ENCODE data around the gene FAM171A2.
"Not testable (repeated sequence)": the region's sequence is repeated elsewhere in the genome, so short reads cannot be mapped to it uniquely, and the experiment has no call there.

The FAM171A2 gene

GRCh38 chr17:44343510-44344209, 20.0 kb downstream of the FAM171A2 start:
- Histone ChIP-seq H2AFZ (ENCODE audit: low read length) (no peak overlapping the region), H3K4me3 (ENCODE audit: low read length) (no peak overlapping the region), H3K27me3 (replicated peaks; ENCODE audit: insufficient read depth, low read length) (no peaks in the 10 kb centered on the region), H3K9me2 (replicated peaks; ENCODE audit: insufficient read depth, low read length) (no peaks in the 10 kb centered on the region), H3K4me2 (ENCODE audit: low read depth, low read length) (no peak overlapping the region), H3K4me1 (ENCODE audit: low read length) (peaks cover 15% of the 10 kb centered on the region), H3K27ac (ENCODE audit: low read length) (no peak overlapping the region), H4K20me1 (ENCODE audit: insufficient read depth, low read length) (no peaks in the 10 kb centered on the region), H3K9ac (ENCODE audit: low read length) (no peak overlapping the region), H3K79me2 (ENCODE audit: low read length) (no peaks in the 10 kb centered on the region), H3K36me3 (replicated peaks; ENCODE audit: insufficient read depth, low read length) (no peaks in the 10 kb centered on the region), H3F3A (ENCODE audit: insufficient read depth, low read length) (no peaks in the 10 kb centered on the region; the same call in 1 of the 2 replicates), H3K9me3 (replicated peaks; ENCODE audit: insufficient read depth, low read length) (no peaks in the 10 kb centered on the region)
- TF ChIP-seq EZH2phosphoT487 (IDR thresholded peaks at IDR 0.05; ENCODE audit: low read length) (no peak), CTCF (IDR thresholded peaks at IDR 0.05; ENCODE audit: low read length) (no peak)
- DNase-seq, result no peak

GRCh38 chr17:44340553-44340952, 23.1 kb downstream of the FAM171A2 start:
- not testable (repeated sequence) for H2AFZ ChIP-seq (ENCODE audit: low read length); H4K20me1 ChIP-seq (ENCODE audit: insufficient read depth, low read length); H3K9me2 ChIP-seq (replicated peaks; ENCODE audit: insufficient read depth, low read length); H3F3A ChIP-seq (ENCODE audit: insufficient read depth, low read length); H3K36me3 ChIP-seq (replicated peaks; ENCODE audit: insufficient read depth, low read length); H3K9me3 ChIP-seq (replicated peaks; ENCODE audit: insufficient read depth, low read length); H3K9ac ChIP-seq (ENCODE audit: low read length); H3K4me3 ChIP-seq (ENCODE audit: low read length); H3K4me1 ChIP-seq (ENCODE audit: low read length); H3K27ac ChIP-seq (ENCODE audit: low read length); H3K4me2 ChIP-seq (ENCODE audit: low read depth, low read length); H3K79me2 ChIP-seq (ENCODE audit: low read length); DNase-seq; H3K27me3 ChIP-seq (replicated peaks; ENCODE audit: insufficient read depth, low read length)

DNA sequence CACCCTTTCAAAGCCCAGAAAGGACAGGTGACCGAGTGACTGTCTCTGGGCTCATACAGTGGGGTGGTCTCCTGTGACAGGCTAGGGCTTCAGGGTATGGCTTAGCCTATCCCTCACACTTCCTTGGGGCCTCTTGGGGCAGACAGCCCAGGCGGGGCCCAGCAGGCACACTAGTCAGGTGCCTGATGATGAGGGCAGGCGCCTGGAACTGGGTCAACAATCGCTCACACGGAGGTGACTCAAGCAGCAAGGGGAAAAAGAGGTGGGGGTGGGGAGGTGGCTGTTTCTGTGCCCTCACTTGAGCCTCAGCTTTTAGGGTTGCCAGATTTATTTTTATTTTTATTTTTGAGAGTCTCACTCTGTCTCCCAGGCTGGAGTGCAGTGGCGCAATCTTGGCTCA, 25.0 kb downstream of the FAM171A2 start:
- Histone ChIP-seq H3K79me2 (ENCODE audit: low read length) (no peaks in the 10 kb centered on the region), H2AFZ (ENCODE audit: low read length) (no peak overlapping the region), H3K4me2 (ENCODE audit: low read depth, low read length) (no peak overlapping the region), H3F3A (ENCODE audit: insufficient read depth, low read length) (no peaks in the 10 kb centered on the region), H3K9me2 (replicated peaks; ENCODE audit: insufficient read depth, low read length) (no peaks in the 10 kb centered on the region), H3K36me3 (replicated peaks; ENCODE audit: insufficient read depth, low read length) (no peaks in the 10 kb centered on the region), H3K4me1 (ENCODE audit: low read length) (no peaks in the 10 kb centered on the region), H3K27ac (ENCODE audit: low read length) (no peak overlapping the region), H3K9ac (ENCODE audit: low read length) (no peak overlapping the region), H3K9me3 (replicated peaks; ENCODE audit: insufficient read depth, low read length) (no peaks in the 10 kb centered on the region), H3K4me3 (ENCODE audit: low read length) (no peak overlapping the region), H3K27me3 (replicated peaks; ENCODE audit: insufficient read depth, low read length) (no peaks in the 10 kb centered on the region), H4K20me1 (ENCODE audit: insufficient read depth, low read length) (no peaks in the 10 kb centered on the region)
- DNase-seq, result no peak
- TF ChIP-seq EZH2 (optimal IDR thresholded peaks at IDR 0.05; ENCODE audit: low read depth, low read length) (no peak), EZH2phosphoT487 (IDR thresholded peaks at IDR 0.05; ENCODE audit: low read length) (no peak), CTCF (IDR thresholded peaks at IDR 0.05; ENCODE audit: low read length) (no peak)

- H3K9me3 ChIP-seq (replicated peaks; ENCODE audit: insufficient read depth, low read length), result no peaks in the 10 kb centered on the region
- H3K4me1 ChIP-seq (ENCODE audit: low read length), result peaks cover 2% of the 10 kb centered on the region; the same call in 1 of the 2 replicates
- H3K4me2 ChIP-seq (ENCODE audit: low read depth, low read length), result no peak overlapping the region
- H3K9me2 ChIP-seq (replicated peaks; ENCODE audit: insufficient read depth, low read length), result no peaks in the 10 kb centered on the region
- H3K36me3 ChIP-seq (replicated peaks; ENCODE audit: insufficient read depth, low read length), result no peaks in the 10 kb centered on the region
- H3K27ac ChIP-seq (ENCODE audit: low read length), result no peak overlapping the region
- H3K27me3 ChIP-seq (replicated peaks; ENCODE audit: insufficient read depth, low read length), result no peaks in the 10 kb centered on the region
- no peak overlapping the region for H3K4me3 ChIP-seq (ENCODE audit: low read length)
- TF ChIP-seq EZH2 (optimal IDR thresholded peaks at IDR 0.05; ENCODE audit: low read depth, low read length) (no peak), EZH2phosphoT487 (IDR thresholded peaks at IDR 0.05; ENCODE audit: low read length) (no peak), CTCF (IDR thresholded peaks at IDR 0.05; ENCODE audit: low read length) (no peak)
- H3K9ac ChIP-seq (ENCODE audit: low read length), result no peak overlapping the region
- DNase-seq, result no peak
- H4K20me1 ChIP-seq (ENCODE audit: insufficient read depth, low read length), result no peaks in the 10 kb centered on the region
- no peaks in the 10 kb centered on the region for H3F3A ChIP-seq (ENCODE audit: insufficient read depth, low read length)
- no peak overlapping the region for H2AFZ ChIP-seq (ENCODE audit: low read length)
- no peaks in the 10 kb centered on the region for H3K79me2 ChIP-seq (ENCODE audit: low read length)
These were observed 27.7 kb downstream of the FAM171A2 start for GRCh38 chr17:44335968-44336367.
